Right renal cortex interstitium (tissue), 3 donors: ENCODE measurements around the gene CLDN7. TPM values are rescaled to one million over a fixed set of nuclear protein-coding genes. Genes with fewer than 3 reads are reported as not detected.

ENCODE experiments used
- DNase-seq, 3 donors: peaks; one replicate each; pipeline ENCODE4 v3.0.0-alpha.2; 2013; ENCODE audit warnings: low read depth in 3 of 3, low spot score in 2 of 3
- polyA plus RNA-seq, 3 donors: library from polyadenylated mRNA; unstranded; fragments of 120-200 nt; gene quantifications; one replicate each; pipeline ENCODE4 v1.2.1, GENCODE V29; 2013; ENCODE audit not compliant: insufficient read length in 3 of 3

The CLDN7 gene
- polyA plus RNA-seq, 3 donors, result 37.3 to 47.0 (median 46.1) TPM

- DNase-seq, result no peak
Measured at GRCh38 chr17:7221278-7222092, 40.8 kb downstream of the CLDN7 start.

GRCh38 chr17:7220593-7221277 is 41.5 kb downstream of the CLDN7 start:
- no peak for DNase-seq

- no peak for DNase-seq
Measured at GRCh38 chr17:7219812-7220592, 42.3 kb downstream of the CLDN7 start, which contains the start of the genes ACADVL and DLG4. TSS of gene ACADVL (plus strand) at chr17:7219938. CDS start at chr17:7219985, 47 bp downstream. TSS of gene DLG4 (minus strand) at chr17:7219836.

- no peak for DNase-seq
Measured at GRCh38 chr17:7219229-7219811, 43.0 kb downstream of the CLDN7 start.

- DNase-seq, result no peak
Measured at GRCh38 chr17:7218758-7219157, 43.5 kb downstream of the CLDN7 start.

GRCh38 chr17:7218166-7218565 is 44.1 kb downstream of the CLDN7 start:
- DNase-seq, result no peak

- no peak for DNase-seq
Measured at GRCh38 chr17:7217113-7217987, 44.9 kb downstream of the CLDN7 start.

GRCh38 chr17:7216242-7217112 is 45.8 kb downstream of the CLDN7 start:
- DNase-seq, result no peak

- no peak for DNase-seq
Measured at GRCh38 chr17:7215652-7216180, 46.6 kb downstream of the CLDN7 start.

GRCh38 chr17:7215136-7215638 is 47.1 kb downstream of the CLDN7 start:
- DNase-seq, result peak in 1 of 3 donors; percentile 86

GRCh38 chr17:7214300-7215135 is 47.8 kb downstream of the CLDN7 start:
- DNase-seq, result peak; percentile 96

- DNase-seq, result peak; percentile 90 to 93 (median 92)
Measured at GRCh38 chr17:7213895-7214299, 48.4 kb downstream of the CLDN7 start.

- DNase-seq, result no peak
Measured at GRCh38 chr17:7211491-7212273, 50.6 kb downstream of the CLDN7 start.
